SK-N-SH treated with all-trans-retinoic acid at 6 μM for 48 hours (cell line): ENCODE results near the gene CLOCK.

Experiments
- ATAC-seq: fragments of 200-7000 bp; cut with Tn5 transposase; 3 replicates; pipeline ENCODE4 v1.9.1; 2020; ENCODE audit warnings: mild to moderate bottlenecking, moderate library complexity
- ARNTL ChIP-seq: fragments of 450-650 bp; formaldehyde crosslinking; IDR thresholded peaks from 2 replicates; pipeline ENCODE4 v1.5.0; 2020; ENCODE audit warnings: low read depth, mild to moderate bottlenecking, moderate library complexity, borderline replicate concordance
- BACH2 ChIP-seq: fragments of 250-450 bp; sonication (Bioruptor Pico); IDR thresholded peaks from 2 replicates; pipeline ENCODE4 v1.9.0; 2021; ENCODE audit warnings: mild to moderate bottlenecking, borderline replicate concordance
- CREB5 ChIP-seq: fragments of 250-450 bp; sonication (Bioruptor Pico); IDR thresholded peaks from 2 replicates; pipeline ENCODE4 v1.5.1; 2020; ENCODE audit warnings: low read depth, mild to moderate bottlenecking, moderate library complexity
- CSDC2 ChIP-seq: fragments of 250-450 bp; sonication (Bioruptor Pico); IDR thresholded peaks from 2 replicates; pipeline ENCODE4 v1.5.0; 2020; ENCODE audit warnings: mild to moderate bottlenecking, moderate library complexity
- GLIS3 ChIP-seq: fragments of 250-450 bp; sonication (Bioruptor Pico); IDR thresholded peaks from 2 replicates; pipeline ENCODE4 v1.5.0; 2020; ENCODE audit warnings: mild to moderate bottlenecking, moderate library complexity
- ISL1 ChIP-seq: fragments of 250-450 bp; sonication (Bioruptor Pico); IDR thresholded peaks from 2 replicates; pipeline ENCODE4 v2.1.2; 2022; ENCODE audit warnings: mild to moderate bottlenecking, moderate library complexity
- OSR1 ChIP-seq: fragments of 250-450 bp; sonication (Bioruptor Pico); IDR thresholded peaks from 2 replicates; pipeline ENCODE4 v1.8.0; 2022; ENCODE audit warnings: moderate library complexity, mild to moderate bottlenecking, inconsistent platforms
- PATZ1 ChIP-seq: fragments of 250-450 bp; sonication (Bioruptor Pico); IDR thresholded peaks from 2 replicates; pipeline ENCODE4 v1.8.0; 2020; ENCODE audit warnings: mild to moderate bottlenecking, moderate library complexity, borderline replicate concordance
- POU6F1 ChIP-seq: fragments of 250-450 bp; sonication (Bioruptor Pico); IDR thresholded peaks from 2 replicates; pipeline ENCODE4 v1.8.0; 2021; ENCODE audit warnings: low read depth, mild to moderate bottlenecking, moderate library complexity, borderline replicate concordance
- PPARA ChIP-seq: fragments of 250-450 bp; sonication (Bioruptor Pico); IDR thresholded peaks from 2 replicates; pipeline ENCODE4 v1.5.0; 2020; ENCODE audit warnings: mild to moderate bottlenecking, borderline replicate concordance
- RARB ChIP-seq: fragments of 250-450 bp; sonication (Bioruptor Pico); IDR thresholded peaks from 2 replicates; pipeline ENCODE4 v1.8.0; 2021; ENCODE audit warnings: mild to moderate bottlenecking, moderate library complexity
- SNAI2 ChIP-seq: fragments of 250-450 bp; sonication (Bioruptor Pico); IDR thresholded peaks from 2 replicates; pipeline ENCODE4 v1.5.0; 2020; ENCODE audit warnings: mild to moderate bottlenecking, moderate library complexity
- TCF4 ChIP-seq: fragments of 250-450 bp; sonication (Bioruptor Pico); IDR thresholded peaks from 2 replicates; pipeline ENCODE4 v1.8.0; 2021; ENCODE audit warnings: mild to moderate bottlenecking, moderate library complexity, borderline replicate concordance
- TSHZ2 ChIP-seq: fragments of 250-450 bp; sonication (Bioruptor Pico); IDR thresholded peaks from 2 replicates; pipeline ENCODE4 v1.5.0; 2020; ENCODE audit warnings: mild to moderate bottlenecking, moderate library complexity
- ZC3H10 ChIP-seq: fragments of 250-450 bp; sonication (Bioruptor Pico); IDR thresholded peaks from 2 replicates; pipeline ENCODE4 v1.5.1; 2021; ENCODE audit warnings: mild to moderate bottlenecking, moderate library complexity
- ZFP3 ChIP-seq: fragments of 250-450 bp; sonication (Bioruptor Pico); IDR thresholded peaks from 2 replicates; pipeline ENCODE4 v1.5.0; 2020; ENCODE audit warnings: mild to moderate bottlenecking, moderate library complexity
- ZFP30 ChIP-seq: fragments of 450-650 bp; formaldehyde crosslinking; IDR thresholded peaks from 2 replicates; pipeline ENCODE4 v1.5.0; 2022; ENCODE audit warnings: mild to moderate bottlenecking, moderate library complexity
- ZNF565 ChIP-seq: fragments of 450-650 bp; formaldehyde crosslinking; conservative IDR thresholded peaks from 2 replicates; pipeline ENCODE4 v1.5.0; 2020; ENCODE audit warnings: low read depth, mild to moderate bottlenecking, moderate library complexity
- ZNF70 ChIP-seq: fragments of 450-650 bp; formaldehyde crosslinking; IDR thresholded peaks from 2 replicates; pipeline ENCODE4 v1.5.0; 2020; ENCODE audit warnings: mild to moderate bottlenecking, moderate library complexity
- ZNF8 ChIP-seq: fragments of 450-650 bp; formaldehyde crosslinking; IDR thresholded peaks from 2 replicates; pipeline ENCODE4 v1.5.0; 2020; ENCODE audit warnings: mild to moderate bottlenecking, moderate library complexity

The CLOCK gene

GRCh38 chr4:55512077-55512476 lies 34.6 kb downstream of the CLOCK start (continued):
- TF ChIP-seq TSHZ2: no peak
- TF ChIP-seq SNAI2: no peak

- no peak for ATAC-seq
- no peak for TF ChIP-seq POU6F1 (CRISPR knock-in tag)
- TF ChIP-seq PATZ1 (CRISPR knock-in tag): no peak
- TF ChIP-seq CREB5: no peak
- no peak for TF ChIP-seq ZNF8 (CRISPR knock-in tag)
- no peak for TF ChIP-seq TCF4 (CRISPR knock-in tag)
- TF ChIP-seq OSR1 (CRISPR knock-in tag): no peak
- no peak for TF ChIP-seq SNAI2
- TF ChIP-seq TSHZ2: no peak
- TF ChIP-seq PPARA (CRISPR knock-in tag): no peak
- TF ChIP-seq BACH2: no peak
- TF ChIP-seq ARNTL (CRISPR knock-in tag): no peak
- no peak for TF ChIP-seq CSDC2 (CRISPR knock-in tag)
- TF ChIP-seq ZNF565 (CRISPR knock-in tag): no peak
- TF ChIP-seq ZNF70 (CRISPR knock-in tag): no peak
- no peak for TF ChIP-seq ISL1 (CRISPR knock-in tag)
- TF ChIP-seq ZC3H10 (CRISPR knock-in tag): no peak
- TF ChIP-seq GLIS3 (CRISPR knock-in tag): no peak
Observed at GRCh38 chr4:55510685-55511084, 36.0 kb downstream of the CLOCK start.

GRCh38 chr4:55509266-55509665 lies 37.4 kb downstream of the CLOCK start:
- peak; percentile 46 for ATAC-seq
- TF ChIP-seq TCF4 (CRISPR knock-in tag) (no peak), ZFP3 (CRISPR knock-in tag) (no peak), CREB5 (no peak), ZC3H10 (CRISPR knock-in tag) (no peak), ZNF565 (CRISPR knock-in tag) (no peak), ZFP30 (CRISPR knock-in tag) (no peak), ARNTL (CRISPR knock-in tag) (no peak), RARB (CRISPR knock-in tag) (no peak), TSHZ2 (no peak), ISL1 (CRISPR knock-in tag) (no peak), ZNF8 (CRISPR knock-in tag) (no peak), BACH2 (no peak), ZNF70 (CRISPR knock-in tag) (no peak), PATZ1 (CRISPR knock-in tag) (no peak)
